Measurements from ENCODE around the gene EMX1. TPM values are rescaled to one million over a fixed set of nuclear protein-coding genes. Genes with fewer than 3 reads are reported as not detected.

The EMX1 gene
- total RNA-seq, 4 donors from 2014 or later, result not detected

- 89% methylated on average over 8 of the region's 13 CpGs for WGBS
These were observed 33.4 kb downstream of the EMX1 start for GRCh38 chr2:72950558-72951255.

DNA sequence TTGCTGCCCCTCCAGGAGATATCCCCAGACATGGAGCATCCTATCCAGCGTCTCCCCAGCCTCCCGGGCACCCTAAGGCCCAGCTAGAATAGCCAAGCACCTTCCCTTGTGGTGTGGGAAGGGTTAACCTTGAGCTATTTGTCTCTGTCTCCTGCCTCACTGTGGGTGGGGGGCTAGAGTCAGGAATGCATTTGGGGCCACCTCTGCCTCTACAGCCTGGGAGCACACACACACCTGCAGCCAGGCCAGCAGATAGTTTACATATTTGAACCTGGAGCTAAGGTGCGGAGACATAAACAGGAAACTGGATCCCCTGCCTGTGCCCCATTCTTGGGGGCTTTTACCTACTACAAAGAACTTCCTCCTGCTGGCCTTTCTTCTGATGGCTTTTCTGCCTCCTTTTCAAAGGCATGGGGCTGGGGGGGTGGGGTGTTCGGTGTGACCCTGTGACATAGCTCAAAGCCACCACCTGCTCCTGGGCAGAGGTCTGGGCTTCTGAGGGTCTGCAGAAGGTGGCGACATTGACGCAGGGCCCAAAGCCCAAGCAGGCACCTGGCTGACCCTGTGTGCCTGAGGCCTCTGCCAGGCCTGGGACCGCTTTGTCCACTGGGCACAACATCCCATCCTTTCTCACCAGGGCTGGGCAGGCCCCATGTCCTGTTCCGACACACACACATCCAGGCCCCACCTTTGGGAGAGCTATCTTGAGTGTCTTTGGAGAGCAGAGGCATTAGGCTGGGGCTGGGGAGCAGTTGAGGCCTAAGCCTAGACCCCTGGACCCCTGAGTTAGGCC lies 34.2 kb downstream of the EMX1 start:
- H3K4me3 ChIP-seq, result no peak overlapping the region
- H3K36me3 ChIP-seq, result peaks cover 0 to 10% (median 1%) of the 10 kb centered on the region in 4 donors
- WGBS, result 84% methylated on average over 7 of the region's 8 CpGs
- intact Hi-C loops (cut with DNase I), result no loop called here
- no peaks in the 10 kb centered on the region for H3K9me3 ChIP-seq
- H3K4me1 ChIP-seq, result no peaks in the 10 kb centered on the region
- no peak overlapping the region for H3K27ac ChIP-seq (replicated peaks in 1 of 4)
- TF ChIP-seq EP300 (IDR thresholded peaks at IDR 0.05) (no peak), POLR2AphosphoS5 (IDR thresholded peaks at IDR 0.05) (no peak), POLR2A (IDR thresholded peaks at IDR 0.05; ENCODE audit: low read depth) (no peak)
- TF ChIP-seq, protein P1, sequence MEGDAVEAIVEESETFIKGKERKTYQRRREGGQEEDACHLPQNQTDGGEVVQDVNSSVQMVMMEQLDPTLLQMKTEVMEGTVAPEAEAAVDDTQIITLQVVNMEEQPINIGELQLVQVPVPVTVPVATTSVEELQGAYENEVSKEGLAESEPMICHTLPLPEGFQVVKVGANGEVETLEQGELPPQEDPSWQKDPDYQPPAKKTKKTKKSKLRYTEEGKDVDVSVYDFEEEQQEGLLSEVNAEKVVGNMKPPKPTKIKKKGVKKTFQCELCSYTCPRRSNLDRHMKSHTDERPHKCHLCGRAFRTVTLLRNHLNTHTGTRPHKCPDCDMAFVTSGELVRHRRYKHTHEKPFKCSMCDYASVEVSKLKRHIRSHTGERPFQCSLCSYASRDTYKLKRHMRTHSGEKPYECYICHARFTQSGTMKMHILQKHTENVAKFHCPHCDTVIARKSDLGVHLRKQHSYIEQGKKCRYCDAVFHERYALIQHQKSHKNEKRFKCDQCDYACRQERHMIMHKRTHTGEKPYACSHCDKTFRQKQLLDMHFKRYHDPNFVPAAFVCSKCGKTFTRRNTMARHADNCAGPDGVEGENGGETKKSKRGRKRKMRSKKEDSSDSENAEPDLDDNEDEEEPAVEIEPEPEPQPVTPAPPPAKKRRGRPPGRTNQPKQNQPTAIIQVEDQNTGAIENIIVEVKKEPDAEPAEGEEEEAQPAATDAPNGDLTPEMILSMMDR (IDR thresholded peaks at IDR 0.05), result no peak
- no peaks in the 10 kb centered on the region for H3K27me3 ChIP-seq
- no peak for DNase-seq (ENCODE audit: extremely low spot score)

More at GRCh38 chr2:72950558-72951255, 33.4 kb downstream of the EMX1 start:
- TF ChIP-seq POLR2AphosphoS5 (IDR thresholded peaks at IDR 0.05), result no peak
- TF ChIP-seq, protein P1 (IDR thresholded peaks at IDR 0.05), result no peak
- no peak for TF ChIP-seq EP300 (IDR thresholded peaks at IDR 0.05)
- no peak for TF ChIP-seq POLR2A (IDR thresholded peaks at IDR 0.05; ENCODE audit: low read depth)
- no peak for DNase-seq (ENCODE audit: extremely low spot score)
- intact Hi-C loops (cut with DNase I), result no loop called here
- H3K4me1 ChIP-seq, result no peaks in the 10 kb centered on the region
- no peak overlapping the region for H3K4me3 ChIP-seq
- H3K36me3 ChIP-seq, result peaks cover 0 to 8% (median 0%) of the 10 kb centered on the region in 4 donors
- no peaks in the 10 kb centered on the region for H3K27me3 ChIP-seq
- no peaks in the 10 kb centered on the region for H3K9me3 ChIP-seq
- H3K27ac ChIP-seq (replicated peaks in 1 of 4), result no peak overlapping the region

GRCh38 chr2:72952110-72952823 lies 34.9 kb downstream of the EMX1 start:
- H3K36me3 ChIP-seq, result peaks cover 0 to 13% (median 4%) of the 10 kb centered on the region in 4 donors
- WGBS, result 91% methylated on average over 8 of the region's 8 CpGs
- intact Hi-C loops (cut with DNase I), result no loop called here
- no peak overlapping the region for H3K27ac ChIP-seq (replicated peaks in 1 of 4)
- H3K4me1 ChIP-seq, result no peaks in the 10 kb centered on the region
- no peaks in the 10 kb centered on the region for H3K27me3 ChIP-seq
- no peaks in the 10 kb centered on the region for H3K9me3 ChIP-seq
- no peak for DNase-seq (ENCODE audit: extremely low spot score)
- H3K4me3 ChIP-seq, result no peak overlapping the region
- TF ChIP-seq POLR2A (IDR thresholded peaks at IDR 0.05; ENCODE audit: low read depth) (no peak), POLR2AphosphoS5 (IDR thresholded peaks at IDR 0.05) (no peak), EP300 (IDR thresholded peaks at IDR 0.05) (no peak)

DNA sequence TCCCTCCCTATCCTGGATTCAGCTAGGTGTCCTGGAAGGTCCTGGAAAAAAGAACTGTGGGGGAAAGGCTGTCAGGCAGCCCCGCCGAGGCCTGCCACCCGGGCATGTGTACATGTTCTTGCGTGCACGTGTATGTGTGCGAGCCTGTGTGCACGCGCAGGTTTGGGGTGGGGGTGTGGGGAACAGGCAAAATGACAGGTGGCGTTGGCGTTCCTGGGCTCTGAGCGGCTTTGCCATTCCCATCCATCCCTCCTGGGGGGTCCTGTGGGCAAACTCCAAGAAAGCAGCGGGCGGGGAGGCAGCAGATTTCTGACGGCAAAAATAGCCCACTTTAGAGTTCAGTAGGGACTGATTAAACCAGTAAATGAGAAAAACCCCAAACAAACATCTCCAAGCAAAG lies 35.6 kb downstream of the EMX1 start:
- Histone ChIP-seq H3K36me3 (peaks cover 0 to 17% (median 4%) of the 10 kb centered on the region in 4 donors), H3K4me3 (no peak overlapping the region), H3K9me3 (no peaks in the 10 kb centered on the region), H3K4me1 (no peaks in the 10 kb centered on the region), H3K27me3 (no peaks in the 10 kb centered on the region), H3K27ac (replicated peaks in 1 of 4) (no peak overlapping the region)
- WGBS, result 91% methylated on average over 14 of the region's 14 CpGs
- TF ChIP-seq POLR2A (IDR thresholded peaks at IDR 0.05; ENCODE audit: low read depth), result no peak
- no peak for TF ChIP-seq EP300 (IDR thresholded peaks at IDR 0.05)
- TF ChIP-seq, protein P1 (IDR thresholded peaks at IDR 0.05), result no peak
- TF ChIP-seq POLR2AphosphoS5 (IDR thresholded peaks at IDR 0.05), result no peak
- intact Hi-C loops (cut with DNase I), result no loop called here
- no peak for DNase-seq (ENCODE audit: extremely low spot score)

GRCh38 chr2:72953528-72953927 lies 36.2 kb downstream of the EMX1 start:
- Histone ChIP-seq H3K9me3 (no peaks in the 10 kb centered on the region), H3K4me1 (no peaks in the 10 kb centered on the region), H3K36me3 (peaks cover 0 to 17% (median 5%) of the 10 kb centered on the region in 4 donors), H3K27me3 (no peaks in the 10 kb centered on the region), H3K27ac (replicated peaks in 1 of 4) (no peak overlapping the region), H3K4me3 (no peak overlapping the region)
- no peak for TF ChIP-seq EP300 (IDR thresholded peaks at IDR 0.05)
- TF ChIP-seq, protein P1 (IDR thresholded peaks at IDR 0.05), result no peak
- no peak for TF ChIP-seq POLR2A (IDR thresholded peaks at IDR 0.05; ENCODE audit: low read depth)
- TF ChIP-seq POLR2AphosphoS5 (IDR thresholded peaks at IDR 0.05), result no peak
- 100% methylated on average over 1 of the region's 1 CpG for WGBS
- no peak for DNase-seq (ENCODE audit: extremely low spot score)
- intact Hi-C loops (cut with DNase I), result no loop called here

All from esophagus muscularis mucosa (tissue), 4 donors.